HG03045 (cell line): ENCODE results near the gene ATG4B.
"Not testable (repeated sequence)": the region's sequence is repeated elsewhere in the genome, so short reads cannot be mapped to it uniquely, and the experiment has no call there.

Experiments used
- ATAC-seq: cut with Tn5 transposase; IDR thresholded peaks from one replicate; pipeline ENCODE4 v1.9.1; 2021; ENCODE audit warnings: mild to moderate bottlenecking, moderate library complexity; ENCODE audit not compliant: unreplicated experiment

Gene ATG4B

GRCh38 chr2:241660593-241661213, 23.2 kb downstream of the ATG4B start:
- ATAC-seq, result no peak

- not testable (repeated sequence) for ATAC-seq
Measured at GRCh38 chr2:241662731-241663130, 25.2 kb downstream of the ATG4B start.

- ATAC-seq, result no peak
Measured at GRCh38 chr2:241665731-241666440, 28.4 kb downstream of the ATG4B start.

- no peak for ATAC-seq
Measured at GRCh38 chr2:241666627-241667400, 29.3 kb downstream of the ATG4B start.

GRCh38 chr2:241668354-241668753, 30.9 kb downstream of the ATG4B start:
- ATAC-seq, result no peak

- ATAC-seq, result no peak
Measured at GRCh38 chr2:241668839-241669238, 31.3 kb downstream of the ATG4B start.

- ATAC-seq, result no peak
Measured at GRCh38 chr2:241670333-241671110, 33.0 kb downstream of the ATG4B start.

GRCh38 chr2:241671457-241672240, 34.2 kb downstream of the ATG4B start:
- ATAC-seq, result no peak

GRCh38 chr2:241672243-241673188, 35.0 kb downstream of the ATG4B start:
- ATAC-seq, result no peak

- ATAC-seq, result no peak
Measured at GRCh38 chr2:241673189-241673663, 35.7 kb downstream of the ATG4B start.

GRCh38 chr2:241673797-241674725, 36.6 kb downstream of the ATG4B start:
- ATAC-seq, result no peak

GRCh38 chr2:241675885-241676284, 38.4 kb downstream of the ATG4B start:
- ATAC-seq, result no peak

- ATAC-seq, result no peak
Measured at GRCh38 chr2:241676665-241677064, 39.2 kb downstream of the ATG4B start.

- ATAC-seq, result no peak
Measured at GRCh38 chr2:241677392-241677791, 39.9 kb downstream of the ATG4B start.

GRCh38 chr2:241678307-241678706, 40.8 kb downstream of the ATG4B start:
- ATAC-seq, result no peak

- ATAC-seq, result no peak
Measured at GRCh38 chr2:241678784-241679540, 41.5 kb downstream of the ATG4B start.

- ATAC-seq, result no peak
Measured at GRCh38 chr2:241680044-241680443, 42.6 kb downstream of the ATG4B start.
